Gastroesophageal sphincter (tissue), 3 donors: ENCODE measurements around the gene LAMA4.

ENCODE experiments used
- EP300 ChIP-seq: sonication (generic); formaldehyde crosslinking; IDR thresholded peaks from one replicate; pipeline ENCODE4 v1.6.1; 2017; ENCODE audit warnings: antibody characterized with exemption, mild to moderate bottlenecking
- POLR2A ChIP-seq, 2 donors: fragments of 450-650 bp; IDR thresholded peaks; one replicate each; pipeline ENCODE4 v1.6.1; 2017; ENCODE audit warnings: antibody characterized with exemption in 2 of 2, mild to moderate bottlenecking in 2 of 2, moderate library complexity in 1 of 2
- TF ChIP-seq, protein P1 (sequence below), 4 experiments: fragments of 200-600 bp in 2 of 4; fragments of 450-650 bp in 2 of 4; sonication (generic) in 1 of 4; IDR thresholded peaks; one replicate each; pipeline ENCODE4 v1.5.1; 2017 to 2019; ENCODE audit warnings: antibody characterized with exemption in 4 of 4, mild to moderate bottlenecking in 2 of 4, moderate library complexity in 2 of 4

DNA sequence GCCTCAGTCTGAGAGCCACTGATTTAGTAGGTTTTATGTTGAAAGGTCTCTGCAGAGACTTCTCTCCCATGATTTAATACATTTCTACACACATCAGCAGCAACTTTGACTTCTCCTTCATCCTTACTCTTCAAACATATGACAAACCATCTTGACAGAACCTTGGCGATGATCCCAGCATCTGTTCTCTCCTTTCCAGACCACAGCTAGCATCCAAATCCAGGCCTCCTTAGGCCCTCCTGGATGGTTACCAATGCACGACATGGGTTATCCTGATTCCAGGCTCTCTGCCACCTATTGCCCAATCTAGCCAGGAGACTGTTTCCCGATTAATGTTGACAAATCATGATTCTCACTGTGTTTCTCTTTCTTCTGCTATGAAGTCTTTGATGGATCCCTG, 16.8 kb downstream of the LAMA4 start:
- TF ChIP-seq, protein P1, sequence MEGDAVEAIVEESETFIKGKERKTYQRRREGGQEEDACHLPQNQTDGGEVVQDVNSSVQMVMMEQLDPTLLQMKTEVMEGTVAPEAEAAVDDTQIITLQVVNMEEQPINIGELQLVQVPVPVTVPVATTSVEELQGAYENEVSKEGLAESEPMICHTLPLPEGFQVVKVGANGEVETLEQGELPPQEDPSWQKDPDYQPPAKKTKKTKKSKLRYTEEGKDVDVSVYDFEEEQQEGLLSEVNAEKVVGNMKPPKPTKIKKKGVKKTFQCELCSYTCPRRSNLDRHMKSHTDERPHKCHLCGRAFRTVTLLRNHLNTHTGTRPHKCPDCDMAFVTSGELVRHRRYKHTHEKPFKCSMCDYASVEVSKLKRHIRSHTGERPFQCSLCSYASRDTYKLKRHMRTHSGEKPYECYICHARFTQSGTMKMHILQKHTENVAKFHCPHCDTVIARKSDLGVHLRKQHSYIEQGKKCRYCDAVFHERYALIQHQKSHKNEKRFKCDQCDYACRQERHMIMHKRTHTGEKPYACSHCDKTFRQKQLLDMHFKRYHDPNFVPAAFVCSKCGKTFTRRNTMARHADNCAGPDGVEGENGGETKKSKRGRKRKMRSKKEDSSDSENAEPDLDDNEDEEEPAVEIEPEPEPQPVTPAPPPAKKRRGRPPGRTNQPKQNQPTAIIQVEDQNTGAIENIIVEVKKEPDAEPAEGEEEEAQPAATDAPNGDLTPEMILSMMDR (IDR thresholded peaks at IDR 0.05) = no peak
- TF ChIP-seq EP300 (no peak), POLR2A (IDR thresholded peaks at IDR 0.05) (no peak)
